ENCODE measurements around the gene ZNF213.

ZNF213 gene

GRCh38 chr16:3119286-3119685 lies 15.5 kb upstream of the ZNF213 start:
- peaks cover 18 to 32% of the 10 kb centered on the region in 2 donors for H3K36me3 ChIP-seq (ENCODE audit: control insufficient read depth in 1 of 2, insufficient read depth in 2 of 2, low read length in 2 of 2)
- H3K4me3 ChIP-seq (ENCODE audit: low read depth in 1 of 2, low read length in 2 of 2): no peak overlapping the region
- no peak overlapping the region for H3K27ac ChIP-seq (ENCODE audit: low read depth, low read length)
- H3K9ac ChIP-seq (ENCODE audit: low read depth in 1 of 2, low read length in 2 of 2): no peak overlapping the region
- no peaks in the 10 kb centered on the region for H3K9me3 ChIP-seq (ENCODE audit: control insufficient read depth in 1 of 2, low read length in 2 of 2)
- H3K4me1 ChIP-seq (ENCODE audit: control insufficient read depth in 1 of 2, insufficient read depth in 2 of 2, low read length in 2 of 2): peaks cover 0 to 8% of the 10 kb centered on the region in 2 donors
- H3K27me3 ChIP-seq (ENCODE audit: control insufficient read depth in 1 of 2, insufficient read depth in 2 of 2, low read length in 2 of 2): no peaks in the 10 kb centered on the region

GRCh38 chr16:3119701-3120408 lies 15.0 kb upstream of the ZNF213 start:
- Histone ChIP-seq H3K4me1 (ENCODE audit: control insufficient read depth in 1 of 2, insufficient read depth in 2 of 2, low read length in 2 of 2) (peaks cover 0 to 6% of the 10 kb centered on the region in 2 donors), H3K9me3 (ENCODE audit: control insufficient read depth in 1 of 2, low read length in 2 of 2) (no peaks in the 10 kb centered on the region), H3K4me3 (ENCODE audit: low read depth in 1 of 2, low read length in 2 of 2) (no peak overlapping the region), H3K27me3 (ENCODE audit: control insufficient read depth in 1 of 2, insufficient read depth in 2 of 2, low read length in 2 of 2) (no peaks in the 10 kb centered on the region), H3K36me3 (ENCODE audit: control insufficient read depth in 1 of 2, insufficient read depth in 2 of 2, low read length in 2 of 2) (peaks cover 18 to 31% of the 10 kb centered on the region in 2 donors), H3K27ac (ENCODE audit: low read depth, low read length) (no peak overlapping the region), H3K9ac (ENCODE audit: low read depth in 1 of 2, low read length in 2 of 2) (no peak overlapping the region)

- Histone ChIP-seq H3K9me3 (ENCODE audit: control insufficient read depth in 1 of 2, low read length in 2 of 2) (no peaks in the 10 kb centered on the region), H3K27ac (ENCODE audit: low read depth, low read length) (no peak overlapping the region), H3K9ac (ENCODE audit: low read depth in 1 of 2, low read length in 2 of 2) (no peak overlapping the region), H3K36me3 (ENCODE audit: control insufficient read depth in 1 of 2, insufficient read depth in 2 of 2, low read length in 2 of 2) (peaks cover 14 to 25% of the 10 kb centered on the region in 2 donors), H3K4me1 (ENCODE audit: control insufficient read depth in 1 of 2, insufficient read depth in 2 of 2, low read length in 2 of 2) (peaks cover 0 to 6% of the 10 kb centered on the region in 2 donors), H3K27me3 (ENCODE audit: control insufficient read depth in 1 of 2, insufficient read depth in 2 of 2, low read length in 2 of 2) (no peaks in the 10 kb centered on the region), H3K4me3 (ENCODE audit: low read depth in 1 of 2, low read length in 2 of 2) (no peak overlapping the region)
These were observed 14.4 kb upstream of the ZNF213 start for GRCh38 chr16:3120435-3120834.

GRCh38 chr16:3121851-3122467 lies 12.9 kb upstream of the ZNF213 start:
- Histone ChIP-seq H3K9ac (ENCODE audit: low read depth in 1 of 2, low read length in 2 of 2) (no peak overlapping the region), H3K27me3 (ENCODE audit: control insufficient read depth in 1 of 2, insufficient read depth in 2 of 2, low read length in 2 of 2) (no peaks in the 10 kb centered on the region), H3K4me3 (ENCODE audit: low read depth in 1 of 2, low read length in 2 of 2) (no peak overlapping the region), H3K4me1 (ENCODE audit: control insufficient read depth in 1 of 2, insufficient read depth in 2 of 2, low read length in 2 of 2) (peaks cover 0 to 6% of the 10 kb centered on the region in 2 donors), H3K9me3 (ENCODE audit: control insufficient read depth in 1 of 2, low read length in 2 of 2) (no peaks in the 10 kb centered on the region), H3K36me3 (ENCODE audit: control insufficient read depth in 1 of 2, insufficient read depth in 2 of 2, low read length in 2 of 2) (peaks cover 4 to 19% of the 10 kb centered on the region in 2 donors), H3K27ac (ENCODE audit: low read depth, low read length) (no peak overlapping the region)

- H3K4me3 ChIP-seq (ENCODE audit: low read depth in 1 of 2, low read length in 2 of 2): no peak overlapping the region
- no peak overlapping the region for H3K9ac ChIP-seq (ENCODE audit: low read depth in 1 of 2, low read length in 2 of 2)
- H3K4me1 ChIP-seq (ENCODE audit: control insufficient read depth in 1 of 2, insufficient read depth in 2 of 2, low read length in 2 of 2): peaks cover 0 to 6% of the 10 kb centered on the region in 2 donors
- peaks cover 4 to 18% of the 10 kb centered on the region in 2 donors for H3K36me3 ChIP-seq (ENCODE audit: control insufficient read depth in 1 of 2, insufficient read depth in 2 of 2, low read length in 2 of 2)
- H3K27ac ChIP-seq (ENCODE audit: low read depth, low read length): no peak overlapping the region
- H3K27me3 ChIP-seq (ENCODE audit: control insufficient read depth in 1 of 2, insufficient read depth in 2 of 2, low read length in 2 of 2): no peaks in the 10 kb centered on the region
- H3K9me3 ChIP-seq (ENCODE audit: control insufficient read depth in 1 of 2, low read length in 2 of 2): no peaks in the 10 kb centered on the region
These were observed 11.8 kb upstream of the ZNF213 start for GRCh38 chr16:3122926-3123570.

GRCh38 chr16:3123986-3124886 lies 10.6 kb upstream of the ZNF213 start:
- H3K9me3 ChIP-seq (ENCODE audit: control insufficient read depth in 1 of 2, low read length in 2 of 2): no peaks in the 10 kb centered on the region
- H3K4me1 ChIP-seq (ENCODE audit: control insufficient read depth in 1 of 2, insufficient read depth in 2 of 2, low read length in 2 of 2): peaks cover 8 to 18% of the 10 kb centered on the region in 2 donors
- H3K36me3 ChIP-seq (ENCODE audit: control insufficient read depth in 1 of 2, insufficient read depth in 2 of 2, low read length in 2 of 2): peaks cover 0 to 13% of the 10 kb centered on the region in 2 donors
- peak overlapping the region; percentile 28 to 61 for H3K9ac ChIP-seq (ENCODE audit: low read depth in 1 of 2, low read length in 2 of 2)
- peak overlapping the region; percentile 53 for H3K27ac ChIP-seq (ENCODE audit: low read depth, low read length)
- H3K4me3 ChIP-seq (ENCODE audit: low read depth in 1 of 2, low read length in 2 of 2): peak overlapping the region; percentile 75 to 88
- H3K27me3 ChIP-seq (ENCODE audit: control insufficient read depth in 1 of 2, insufficient read depth in 2 of 2, low read length in 2 of 2): no peaks in the 10 kb centered on the region

GRCh38 chr16:3127745-3128144 lies 7.1 kb upstream of the ZNF213 start:
- Histone ChIP-seq H3K27me3 (ENCODE audit: control insufficient read depth in 1 of 2, insufficient read depth in 2 of 2, low read length in 2 of 2) (no peaks in the 10 kb centered on the region), H3K36me3 (ENCODE audit: control insufficient read depth in 1 of 2, insufficient read depth in 2 of 2, low read length in 2 of 2) (peaks cover 5 to 6% of the 10 kb centered on the region in 2 donors), H3K9me3 (ENCODE audit: control insufficient read depth in 1 of 2, low read length in 2 of 2) (no peaks in the 10 kb centered on the region), H3K27ac (ENCODE audit: low read depth, low read length) (no peak overlapping the region), H3K9ac (ENCODE audit: low read depth in 1 of 2, low read length in 2 of 2) (no peak overlapping the region), H3K4me1 (ENCODE audit: control insufficient read depth in 1 of 2, insufficient read depth in 2 of 2, low read length in 2 of 2) (peaks cover 18 to 25% of the 10 kb centered on the region in 2 donors), H3K4me3 (ENCODE audit: low read depth in 1 of 2, low read length in 2 of 2) (no peak overlapping the region)

GRCh38 chr16:3129137-3130131 lies 5.4 kb upstream of the ZNF213 start:
- H3K9ac ChIP-seq (ENCODE audit: low read depth in 1 of 2, low read length in 2 of 2): peak overlapping the region; percentile 65 to 92
- H3K4me3 ChIP-seq (ENCODE audit: low read depth in 1 of 2, low read length in 2 of 2): peak overlapping the region; percentile 73 to 87
- peaks cover 25 to 27% of the 10 kb centered on the region in 2 donors for H3K4me1 ChIP-seq (ENCODE audit: control insufficient read depth in 1 of 2, insufficient read depth in 2 of 2, low read length in 2 of 2)
- H3K36me3 ChIP-seq (ENCODE audit: control insufficient read depth in 1 of 2, insufficient read depth in 2 of 2, low read length in 2 of 2): peaks cover 5 to 6% of the 10 kb centered on the region in 2 donors
- no peaks in the 10 kb centered on the region for H3K27me3 ChIP-seq (ENCODE audit: control insufficient read depth in 1 of 2, insufficient read depth in 2 of 2, low read length in 2 of 2)
- no peaks in the 10 kb centered on the region for H3K9me3 ChIP-seq (ENCODE audit: control insufficient read depth in 1 of 2, low read length in 2 of 2)
- H3K27ac ChIP-seq (ENCODE audit: low read depth, low read length): no peak overlapping the region
